ENCODE measurements around the gene CHRND.

DNA sequence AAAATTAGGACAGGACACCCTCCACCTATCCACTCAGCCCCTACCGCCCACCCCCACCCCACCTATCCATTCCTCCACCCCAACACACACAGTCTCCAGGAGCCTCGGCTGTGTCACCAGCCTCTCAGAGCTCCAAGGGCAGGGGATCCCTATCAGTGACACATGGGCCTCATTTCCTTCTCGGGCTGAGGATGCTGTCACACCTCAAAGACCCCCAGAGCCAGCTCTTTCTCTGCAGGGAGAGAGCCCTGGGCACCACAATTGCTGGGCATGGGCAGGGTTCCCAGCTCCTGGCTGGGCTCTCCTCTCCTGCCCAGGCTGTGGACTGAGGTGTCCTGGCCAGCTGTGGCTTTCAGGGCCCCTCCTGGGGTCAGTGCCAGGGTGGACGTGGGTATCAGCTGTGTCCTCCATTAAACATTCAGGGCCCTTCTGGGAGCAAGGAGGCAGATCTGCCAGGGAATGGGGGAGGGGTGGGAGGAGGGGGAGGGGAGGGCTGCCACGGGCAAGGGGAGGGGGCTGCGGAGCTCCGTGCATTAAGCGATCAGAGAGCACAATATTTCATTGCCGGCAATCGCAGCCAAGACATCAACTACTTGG lies 24.1 kb upstream of the CHRND start:
- TF ChIP-seq, protein P1, sequence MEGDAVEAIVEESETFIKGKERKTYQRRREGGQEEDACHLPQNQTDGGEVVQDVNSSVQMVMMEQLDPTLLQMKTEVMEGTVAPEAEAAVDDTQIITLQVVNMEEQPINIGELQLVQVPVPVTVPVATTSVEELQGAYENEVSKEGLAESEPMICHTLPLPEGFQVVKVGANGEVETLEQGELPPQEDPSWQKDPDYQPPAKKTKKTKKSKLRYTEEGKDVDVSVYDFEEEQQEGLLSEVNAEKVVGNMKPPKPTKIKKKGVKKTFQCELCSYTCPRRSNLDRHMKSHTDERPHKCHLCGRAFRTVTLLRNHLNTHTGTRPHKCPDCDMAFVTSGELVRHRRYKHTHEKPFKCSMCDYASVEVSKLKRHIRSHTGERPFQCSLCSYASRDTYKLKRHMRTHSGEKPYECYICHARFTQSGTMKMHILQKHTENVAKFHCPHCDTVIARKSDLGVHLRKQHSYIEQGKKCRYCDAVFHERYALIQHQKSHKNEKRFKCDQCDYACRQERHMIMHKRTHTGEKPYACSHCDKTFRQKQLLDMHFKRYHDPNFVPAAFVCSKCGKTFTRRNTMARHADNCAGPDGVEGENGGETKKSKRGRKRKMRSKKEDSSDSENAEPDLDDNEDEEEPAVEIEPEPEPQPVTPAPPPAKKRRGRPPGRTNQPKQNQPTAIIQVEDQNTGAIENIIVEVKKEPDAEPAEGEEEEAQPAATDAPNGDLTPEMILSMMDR (IDR thresholded peaks at IDR 0.05) = no peak
- TF ChIP-seq POLR2A (IDR thresholded peaks at IDR 0.05) = no peak

Data from heart left ventricle (tissue), 13 donors.